Activated CD4-positive, alpha-beta memory T cell treated with anti-CD3 and anti-CD28 coated beads for 36 hours (primary cell): Measurements from ENCODE around the gene CENPVL2. TPM values are rescaled to one million over a fixed set of nuclear protein-coding genes. Genes with fewer than 3 reads are reported as not detected.
"Not testable (repeated sequence)": the region's sequence is repeated elsewhere in the genome, so short reads cannot be mapped to it uniquely, and the experiment has no call there.

Experiments used
- CTCF ChIA-PET: fragments of 350-600 bp; sonication (Branson Sonifier 250); formaldehyde crosslinking; loops from one replicate; lab custom pipeline; 2021; ENCODE audit warnings: antibody characterized with exemption, inconsistent platforms; lab: Charles Lee
- POLR2A ChIA-PET: fragments of 350-600 bp; sonication (Branson Sonifier 250); formaldehyde crosslinking; loops from one replicate; lab custom pipeline; 2021; ENCODE audit warnings: antibody characterized with exemption; lab: Charles Lee
- DNase-seq: peaks from one replicate; pipeline ENCODE4 v3.0.0-alpha.2; 2020
- H3K27ac Mint-ChIP-seq: one replicate; pipeline ENCODE4 v1.8.0; 2021; ENCODE audit warnings: mixed read lengths
- H3K27me3 Mint-ChIP-seq: one replicate; pipeline ENCODE4 v1.8.0; 2021; ENCODE audit warnings: mixed read lengths
- H3K36me3 Mint-ChIP-seq: one replicate; pipeline ENCODE4 v1.8.0; 2021; ENCODE audit warnings: mixed read lengths
- H3K4me1 Mint-ChIP-seq: one replicate; pipeline ENCODE4 v1.8.0; 2021; ENCODE audit warnings: low read depth, mixed read lengths
- H3K4me3 Mint-ChIP-seq: one replicate; pipeline ENCODE4 v1.8.0; 2021; ENCODE audit warnings: mild to moderate bottlenecking, mixed read lengths
- H3K9me3 Mint-ChIP-seq: one replicate; pipeline ENCODE4 v1.8.0; 2021; ENCODE audit warnings: mixed read lengths
- intact Hi-C: fragments of 100-400 bp; cut with micrococcal nuclease; formaldehyde crosslinking; loops from one replicate; pipeline ENCODE4 v1.15.1; 2023
- total RNA-seq, 2 experiments: library from RNA; stranded (reverse); gene quantifications; one replicate each; pipeline ENCODE4 v1.2.3, GENCODE V29; 2021

Gene CENPVL2
- total RNA-seq, 2 experiments from 2014 or later: not detected

DNA sequence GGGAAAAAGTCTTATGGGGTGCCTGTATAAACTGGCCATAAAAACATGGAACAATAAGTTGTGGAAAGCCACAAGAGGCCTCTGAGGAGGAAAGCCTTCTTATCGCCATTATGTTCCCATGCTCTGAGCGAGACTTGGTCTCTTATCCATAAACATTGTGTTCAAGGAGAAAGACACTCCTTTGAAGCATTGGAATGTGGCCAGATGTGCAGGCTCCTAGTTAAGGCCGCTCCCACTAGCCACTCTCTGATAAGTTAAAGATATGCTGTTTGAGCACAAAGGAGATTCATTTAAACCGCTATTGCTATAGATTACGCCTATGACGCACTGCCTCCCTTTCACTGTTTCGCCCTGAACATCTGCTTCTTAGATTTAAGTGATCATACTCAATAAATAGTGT is 46.1 kb downstream of the CENPVL2 start:
- H3K27ac Mint-ChIP-seq, intact Hi-C loops, H3K4me3 Mint-ChIP-seq, H3K36me3 Mint-ChIP-seq, CTCF ChIA-PET, DNase-seq, H3K27me3 Mint-ChIP-seq, H3K9me3 Mint-ChIP-seq, H3K4me1 Mint-ChIP-seq, POLR2A ChIA-PET: not testable (repeated sequence)

Other genes with a start within 250 kb of the CENPVL2 start
- gene NUDT11, start 186.2 kb downstream of the CENPVL2 start, total RNA-seq: 1 to 10 TPM; 2.6 to 2.8 TPM
- gene CENPVL3, start 63.9 kb downstream of the CENPVL2 start, total RNA-seq: under 1 TPM in 1 of 2 experiments, not detected in 1; 0.19 TPM
- not detected for gene CENPVL1, start 27.7 kb upstream of the CENPVL2 start, total RNA-seq
- gene GSPT2, start 60.6 kb upstream of the CENPVL2 start, total RNA-seq: 1 to 10 TPM; 8.8 to 9.0 TPM
- gene MAGED1, start 210.8 kb upstream of the CENPVL2 start, total RNA-seq: 10 to 100 TPM; 42.7 to 43.1 TPM